Measurements from ENCODE around the gene RRP1. TPM values are rescaled to one million over a fixed set of nuclear protein-coding genes. Genes with fewer than 3 reads are reported as not detected.

The RRP1 gene
- total and polyA plus RNA-seq, 2 of the 13 experiments (the other 11 are each of a cell fraction or from before 2014, with no cell fraction given): 20.1 to 35.1 TPM

DNA sequence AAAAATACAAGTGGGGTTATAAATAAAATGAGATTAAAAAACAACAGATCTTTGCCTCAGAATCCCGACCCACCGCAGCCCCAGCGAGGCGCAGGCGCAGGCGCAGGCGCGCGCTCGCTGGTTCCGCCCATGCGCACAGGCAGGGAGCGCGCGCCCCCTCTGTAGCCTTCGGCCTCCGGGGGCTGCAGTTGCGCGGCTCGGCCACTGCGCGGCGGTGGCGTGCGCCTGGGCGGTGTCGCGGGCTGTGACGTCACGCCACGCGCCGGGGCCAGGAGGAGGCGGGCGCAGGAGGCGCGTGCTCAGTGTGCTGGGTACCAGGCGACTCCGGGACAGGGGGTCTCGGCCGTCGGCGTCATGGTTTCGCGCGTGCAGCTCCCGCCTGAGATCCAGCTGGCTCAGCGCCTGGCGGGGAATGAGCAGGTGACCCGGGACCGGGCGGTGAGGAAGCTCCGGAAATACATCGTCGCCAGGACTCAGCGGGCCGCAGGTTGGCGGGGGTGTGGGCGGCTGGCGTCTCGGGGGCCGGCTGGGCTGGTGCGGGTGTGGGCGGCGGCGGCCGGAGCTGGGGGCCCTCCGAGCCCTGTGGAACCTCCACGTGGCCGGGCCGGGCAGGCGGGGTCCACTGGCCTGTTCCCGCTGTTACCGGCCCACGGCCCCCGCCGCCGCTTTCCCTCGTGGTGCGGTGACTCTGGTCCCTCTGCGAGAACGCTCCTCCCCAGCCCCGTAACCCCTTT is at the start of gene RRP1 (continued):
- TF ChIP-seq, protein P1, sequence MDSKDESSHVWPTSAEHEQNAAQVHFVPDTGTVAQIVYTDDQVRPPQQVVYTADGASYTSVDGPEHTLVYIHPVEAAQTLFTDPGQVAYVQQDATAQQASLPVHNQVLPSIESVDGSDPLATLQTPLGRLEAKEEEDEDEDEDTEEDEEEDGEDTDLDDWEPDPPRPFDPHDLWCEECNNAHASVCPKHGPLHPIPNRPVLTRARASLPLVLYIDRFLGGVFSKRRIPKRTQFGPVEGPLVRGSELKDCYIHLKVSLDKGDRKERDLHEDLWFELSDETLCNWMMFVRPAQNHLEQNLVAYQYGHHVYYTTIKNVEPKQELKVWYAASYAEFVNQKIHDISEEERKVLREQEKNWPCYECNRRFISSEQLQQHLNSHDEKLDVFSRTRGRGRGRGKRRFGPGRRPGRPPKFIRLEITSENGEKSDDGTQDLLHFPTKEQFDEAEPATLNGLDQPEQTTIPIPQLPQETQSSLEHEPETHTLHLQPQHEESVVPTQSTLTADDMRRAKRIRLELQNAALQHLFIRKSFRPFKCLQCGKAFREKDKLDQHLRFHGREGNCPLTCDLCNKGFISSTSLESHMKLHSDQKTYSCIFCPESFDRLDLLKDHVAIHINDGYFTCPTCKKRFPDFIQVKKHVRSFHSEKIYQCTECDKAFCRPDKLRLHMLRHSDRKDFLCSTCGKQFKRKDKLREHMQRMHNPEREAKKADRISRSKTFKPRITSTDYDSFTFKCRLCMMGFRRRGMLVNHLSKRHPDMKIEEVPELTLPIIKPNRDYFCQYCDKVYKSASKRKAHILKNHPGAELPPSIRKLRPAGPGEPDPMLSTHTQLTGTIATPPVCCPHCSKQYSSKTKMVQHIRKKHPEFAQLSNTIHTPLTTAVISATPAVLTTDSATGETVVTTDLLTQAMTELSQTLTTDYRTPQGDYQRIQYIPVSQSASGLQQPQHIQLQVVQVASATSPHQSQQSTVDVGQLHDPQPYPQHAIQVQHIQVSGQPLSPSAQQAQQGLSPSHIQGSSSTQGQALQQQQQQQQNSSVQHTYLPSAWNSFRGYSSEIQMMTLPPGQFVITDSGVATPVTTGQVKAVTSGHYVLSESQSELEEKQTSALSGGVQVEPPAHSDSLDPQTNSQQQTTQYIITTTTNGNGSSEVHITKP (CRISPR knock-in tag; IDR thresholded peaks at IDR 0.05; ENCODE audit: low read depth): no peak
- TF ChIP-seq, protein P2, sequence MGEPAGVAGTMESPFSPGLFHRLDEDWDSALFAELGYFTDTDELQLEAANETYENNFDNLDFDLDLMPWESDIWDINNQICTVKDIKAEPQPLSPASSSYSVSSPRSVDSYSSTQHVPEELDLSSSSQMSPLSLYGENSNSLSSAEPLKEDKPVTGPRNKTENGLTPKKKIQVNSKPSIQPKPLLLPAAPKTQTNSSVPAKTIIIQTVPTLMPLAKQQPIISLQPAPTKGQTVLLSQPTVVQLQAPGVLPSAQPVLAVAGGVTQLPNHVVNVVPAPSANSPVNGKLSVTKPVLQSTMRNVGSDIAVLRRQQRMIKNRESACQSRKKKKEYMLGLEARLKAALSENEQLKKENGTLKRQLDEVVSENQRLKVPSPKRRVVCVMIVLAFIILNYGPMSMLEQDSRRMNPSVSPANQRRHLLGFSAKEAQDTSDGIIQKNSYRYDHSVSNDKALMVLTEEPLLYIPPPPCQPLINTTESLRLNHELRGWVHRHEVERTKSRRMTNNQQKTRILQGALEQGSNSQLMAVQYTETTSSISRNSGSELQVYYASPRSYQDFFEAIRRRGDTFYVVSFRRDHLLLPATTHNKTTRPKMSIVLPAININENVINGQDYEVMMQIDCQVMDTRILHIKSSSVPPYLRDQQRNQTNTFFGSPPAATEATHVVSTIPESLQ (CRISPR knock-in tag; conservative IDR thresholded peaks at IDR 0.05): 0 out of 2 replicates have a peak, but pooled peaks have one; percentile 40
- TF ChIP-seq AGO1 (IDR thresholded peaks at IDR 0.05; ENCODE audit: low read depth, low read length, poor library complexity, severe bottlenecking): no peak
- peak; percentile 80; the same call in 1 of the 2 replicates for TF ChIP-seq ZBTB7A (CRISPR knock-in tag; IDR thresholded peaks at IDR 0.05)
- no peak for TF ChIP-seq THYN1 (CRISPR knock-in tag; IDR thresholded peaks at IDR 0.05; ENCODE audit: borderline replicate concordance, low read depth)
- TF ChIP-seq GLI4 (CRISPR knock-in tag; IDR thresholded peaks at IDR 0.05; ENCODE audit: borderline replicate concordance): no peak
- peak; percentile 8 for TF ChIP-seq HNRNPK (IDR thresholded peaks at IDR 0.05; ENCODE audit: low read depth, low read length, poor library complexity, severe bottlenecking)
- TF ChIP-seq, protein P3, sequence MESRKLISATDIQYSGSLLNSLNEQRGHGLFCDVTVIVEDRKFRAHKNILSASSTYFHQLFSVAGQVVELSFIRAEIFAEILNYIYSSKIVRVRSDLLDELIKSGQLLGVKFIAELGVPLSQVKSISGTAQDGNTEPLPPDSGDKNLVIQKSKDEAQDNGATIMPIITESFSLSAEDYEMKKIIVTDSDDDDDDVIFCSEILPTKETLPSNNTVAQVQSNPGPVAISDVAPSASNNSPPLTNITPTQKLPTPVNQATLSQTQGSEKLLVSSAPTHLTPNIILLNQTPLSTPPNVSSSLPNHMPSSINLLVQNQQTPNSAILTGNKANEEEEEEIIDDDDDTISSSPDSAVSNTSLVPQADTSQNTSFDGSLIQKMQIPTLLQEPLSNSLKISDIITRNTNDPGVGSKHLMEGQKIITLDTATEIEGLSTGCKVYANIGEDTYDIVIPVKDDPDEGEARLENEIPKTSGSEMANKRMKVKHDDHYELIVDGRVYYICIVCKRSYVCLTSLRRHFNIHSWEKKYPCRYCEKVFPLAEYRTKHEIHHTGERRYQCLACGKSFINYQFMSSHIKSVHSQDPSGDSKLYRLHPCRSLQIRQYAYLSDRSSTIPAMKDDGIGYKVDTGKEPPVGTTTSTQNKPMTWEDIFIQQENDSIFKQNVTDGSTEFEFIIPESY (CRISPR knock-in tag; IDR thresholded peaks at IDR 0.05): peak; percentile 70; the same call in 1 of the 2 replicates
- TF ChIP-seq ZNF737 (CRISPR knock-in tag; IDR thresholded peaks at IDR 0.05; ENCODE audit: borderline replicate concordance): no peak
- TF ChIP-seq, protein P4, sequence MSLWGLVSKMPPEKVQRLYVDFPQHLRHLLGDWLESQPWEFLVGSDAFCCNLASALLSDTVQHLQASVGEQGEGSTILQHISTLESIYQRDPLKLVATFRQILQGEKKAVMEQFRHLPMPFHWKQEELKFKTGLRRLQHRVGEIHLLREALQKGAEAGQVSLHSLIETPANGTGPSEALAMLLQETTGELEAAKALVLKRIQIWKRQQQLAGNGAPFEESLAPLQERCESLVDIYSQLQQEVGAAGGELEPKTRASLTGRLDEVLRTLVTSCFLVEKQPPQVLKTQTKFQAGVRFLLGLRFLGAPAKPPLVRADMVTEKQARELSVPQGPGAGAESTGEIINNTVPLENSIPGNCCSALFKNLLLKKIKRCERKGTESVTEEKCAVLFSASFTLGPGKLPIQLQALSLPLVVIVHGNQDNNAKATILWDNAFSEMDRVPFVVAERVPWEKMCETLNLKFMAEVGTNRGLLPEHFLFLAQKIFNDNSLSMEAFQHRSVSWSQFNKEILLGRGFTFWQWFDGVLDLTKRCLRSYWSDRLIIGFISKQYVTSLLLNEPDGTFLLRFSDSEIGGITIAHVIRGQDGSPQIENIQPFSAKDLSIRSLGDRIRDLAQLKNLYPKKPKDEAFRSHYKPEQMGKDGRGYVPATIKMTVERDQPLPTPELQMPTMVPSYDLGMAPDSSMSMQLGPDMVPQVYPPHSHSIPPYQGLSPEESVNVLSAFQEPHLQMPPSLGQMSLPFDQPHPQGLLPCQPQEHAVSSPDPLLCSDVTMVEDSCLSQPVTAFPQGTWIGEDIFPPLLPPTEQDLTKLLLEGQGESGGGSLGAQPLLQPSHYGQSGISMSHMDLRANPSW (CRISPR knock-in tag; IDR thresholded peaks at IDR 0.05; ENCODE audit: borderline replicate concordance): peak; percentile 60; the same call in 1 of the 2 replicates
